Thoracic aorta (tissue), 2 donors: ENCODE measurements around the gene DLL4. TPM values are rescaled to one million over a fixed set of nuclear protein-coding genes. Genes with fewer than 3 reads are reported as not detected.
A peak's percentile ranks its signal among the peaks of the same experiment; 100 is the strongest.

Source experiments
- ATAC-seq: fragments of 150-250 bp; one replicate; pipeline ENCODE4 v1.8.0; 2017; ENCODE audit warnings: low read depth; ENCODE audit not compliant: insufficient number of reproducible peaks, low FRiP score
- DNase-seq: peaks from one replicate; pipeline ENCODE4 v3.0.0-alpha.2; 2020; ENCODE audit warnings: low spot score
- H3K27ac ChIP-seq, 2 donors: fragments of 200-600 bp; sonication (generic); 1 replicate in 1 of 2; 2 replicates in 1 of 2; pipeline ENCODE4 v1.5.1; 2016; ENCODE audit warnings: mild to moderate bottlenecking in 2 of 2, moderate library complexity in 2 of 2
- H3K27me3 ChIP-seq: fragments of 200-600 bp; sonication (generic); replicated peaks from 2 replicates; pipeline ENCODE4 v1.6.0; 2016; ENCODE audit warnings: mild to moderate bottlenecking; ENCODE audit not compliant: insufficient read depth
- H3K36me3 ChIP-seq: fragments of 200-600 bp; sonication (generic); one replicate; pipeline ENCODE4 v1.5.1; 2016
- H3K4me1 ChIP-seq, 2 donors: fragments of 200-600 bp; sonication (generic); 1 replicate in 1 of 2; 2 replicates in 1 of 2; pipeline versions ENCODE4 v1.5.1 to v1.6.0; 2016; ENCODE audit warnings: low read depth in 2 of 2, mild to moderate bottlenecking in 1 of 2; ENCODE audit not compliant: control insufficient read depth in 1 of 2
- H3K4me3 ChIP-seq: fragments of 200-600 bp; sonication (generic); 2 replicates; pipeline ENCODE4 v1.5.1; 2016; ENCODE audit warnings: mild to moderate bottlenecking
- H3K9me3 ChIP-seq: fragments of 200-600 bp; sonication (generic); 2 replicates; pipeline ENCODE4 v1.5.1; 2016
- total RNA-seq, 2 donors: library from RNA; depleted of rRNA; stranded (reverse); fragments of >200 nt; gene quantifications; one replicate each; pipeline versions ENCODE4 v1.1.0 to v1.2.3, GENCODE V29; 2016
- TF ChIP-seq, protein P1 (sequence below): fragments of 200-600 bp; sonication (generic); IDR thresholded peaks from one replicate; pipeline ENCODE4 v1.5.1; 2019; ENCODE audit warnings: antibody characterized with exemption

DLL4 gene
- total RNA-seq, 2 donors from 2014 or later, result 6.2 to 13.0 TPM

DNA sequence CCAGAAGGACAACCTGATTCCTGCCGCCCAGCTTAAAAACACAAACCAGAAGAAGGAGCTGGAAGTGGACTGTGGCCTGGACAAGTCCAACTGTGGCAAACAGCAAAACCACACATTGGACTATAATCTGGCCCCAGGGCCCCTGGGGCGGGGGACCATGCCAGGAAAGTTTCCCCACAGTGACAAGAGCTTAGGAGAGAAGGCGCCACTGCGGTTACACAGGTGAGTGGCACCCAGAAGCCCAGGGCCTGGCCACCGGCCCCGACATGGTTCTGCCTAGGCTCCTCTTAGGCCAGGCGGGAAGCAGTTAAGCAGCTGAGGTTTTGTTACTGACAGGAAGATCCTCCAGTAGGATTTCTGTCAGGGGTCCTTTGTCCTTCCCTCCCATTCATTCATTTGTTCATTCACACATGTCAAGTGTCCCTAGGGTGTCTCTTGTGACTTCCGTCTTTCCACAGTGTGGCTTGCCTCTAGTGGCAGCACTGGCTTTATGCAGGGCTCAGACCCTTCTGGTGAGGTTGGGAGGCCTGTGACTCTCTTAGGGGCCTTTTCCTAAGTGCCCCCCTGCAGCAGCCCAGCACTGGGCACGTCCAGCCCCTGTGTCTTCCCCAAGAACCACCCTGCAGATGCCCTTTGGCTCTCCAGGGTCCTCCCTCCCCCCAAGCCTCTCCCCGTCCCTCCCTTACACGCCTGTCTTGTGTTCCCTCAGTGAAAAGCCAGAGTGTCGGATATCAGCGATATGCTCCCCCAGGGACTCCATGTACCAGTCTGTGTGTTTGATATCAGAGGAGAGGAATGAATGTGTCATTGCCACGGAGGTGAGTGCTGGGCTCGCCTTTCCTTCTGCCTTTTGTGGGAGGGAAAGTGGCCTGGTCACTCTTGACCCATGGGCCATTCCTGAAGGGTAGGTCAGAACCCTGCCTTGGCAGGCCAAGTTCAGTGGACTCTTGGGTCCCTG, 7.8 kb downstream of the DLL4 start:
- Histone ChIP-seq H3K36me3 (no peaks in the 10 kb centered on the region), H3K27ac (no peak overlapping the region), H3K9me3 (no peaks in the 10 kb centered on the region), H3K27me3 (no peaks in the 10 kb centered on the region), H3K4me1 (peaks cover 11 to 26% of the 10 kb centered on the region in 2 donors), H3K4me3 (no peak overlapping the region)
- no peak for ATAC-seq
- no peak for DNase-seq
- TF ChIP-seq, protein P1, sequence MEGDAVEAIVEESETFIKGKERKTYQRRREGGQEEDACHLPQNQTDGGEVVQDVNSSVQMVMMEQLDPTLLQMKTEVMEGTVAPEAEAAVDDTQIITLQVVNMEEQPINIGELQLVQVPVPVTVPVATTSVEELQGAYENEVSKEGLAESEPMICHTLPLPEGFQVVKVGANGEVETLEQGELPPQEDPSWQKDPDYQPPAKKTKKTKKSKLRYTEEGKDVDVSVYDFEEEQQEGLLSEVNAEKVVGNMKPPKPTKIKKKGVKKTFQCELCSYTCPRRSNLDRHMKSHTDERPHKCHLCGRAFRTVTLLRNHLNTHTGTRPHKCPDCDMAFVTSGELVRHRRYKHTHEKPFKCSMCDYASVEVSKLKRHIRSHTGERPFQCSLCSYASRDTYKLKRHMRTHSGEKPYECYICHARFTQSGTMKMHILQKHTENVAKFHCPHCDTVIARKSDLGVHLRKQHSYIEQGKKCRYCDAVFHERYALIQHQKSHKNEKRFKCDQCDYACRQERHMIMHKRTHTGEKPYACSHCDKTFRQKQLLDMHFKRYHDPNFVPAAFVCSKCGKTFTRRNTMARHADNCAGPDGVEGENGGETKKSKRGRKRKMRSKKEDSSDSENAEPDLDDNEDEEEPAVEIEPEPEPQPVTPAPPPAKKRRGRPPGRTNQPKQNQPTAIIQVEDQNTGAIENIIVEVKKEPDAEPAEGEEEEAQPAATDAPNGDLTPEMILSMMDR, result peak; percentile 10

DNA sequence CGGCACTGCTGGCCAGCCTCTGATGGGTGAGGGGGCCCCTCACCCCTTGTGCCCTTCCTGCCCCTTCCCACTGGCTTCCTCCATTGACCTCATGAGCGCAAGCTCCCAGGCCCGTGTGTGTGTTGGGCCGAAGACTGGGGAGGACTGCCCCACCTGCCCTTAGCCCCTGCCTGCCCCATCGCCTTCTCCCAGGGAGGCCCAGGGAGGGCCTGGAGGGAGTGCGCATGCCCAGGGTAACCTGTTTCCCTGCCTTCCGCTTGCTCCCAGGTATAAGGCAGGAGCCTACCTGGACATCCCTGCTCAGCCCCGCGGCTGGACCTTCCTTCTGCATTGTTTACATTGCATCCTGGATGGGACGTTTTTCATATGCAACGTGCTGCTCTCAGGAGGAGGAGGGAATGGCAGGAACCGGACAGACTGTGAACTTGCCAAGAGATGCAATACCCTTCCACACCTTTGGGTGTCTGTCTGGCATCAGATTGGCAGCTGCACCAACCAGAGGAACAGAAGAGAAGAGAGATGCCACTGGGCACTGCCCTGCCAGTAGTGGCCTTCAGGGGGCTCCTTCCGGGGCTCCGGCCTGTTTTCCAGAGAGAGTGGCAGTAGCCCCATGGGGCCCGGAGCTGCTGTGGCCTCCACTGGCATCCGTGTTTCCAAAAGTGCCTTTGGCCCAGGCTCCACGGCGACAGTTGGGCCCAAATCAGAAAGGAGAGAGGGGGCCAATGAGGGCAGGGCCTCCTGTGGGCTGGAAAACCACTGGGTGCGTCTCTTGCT, 8.8 kb downstream of the DLL4 start:
- H3K27ac ChIP-seq, result no peak overlapping the region
- H3K9me3 ChIP-seq, result no peaks in the 10 kb centered on the region
- H3K27me3 ChIP-seq, result no peaks in the 10 kb centered on the region
- ATAC-seq (no peak), DNase-seq (no peak)
- TF ChIP-seq, protein P1, result peak; percentile 15
- peaks cover 14 to 36% of the 10 kb centered on the region in 2 donors for H3K4me1 ChIP-seq
- no peaks in the 10 kb centered on the region for H3K36me3 ChIP-seq
- no peak overlapping the region for H3K4me3 ChIP-seq

DNA sequence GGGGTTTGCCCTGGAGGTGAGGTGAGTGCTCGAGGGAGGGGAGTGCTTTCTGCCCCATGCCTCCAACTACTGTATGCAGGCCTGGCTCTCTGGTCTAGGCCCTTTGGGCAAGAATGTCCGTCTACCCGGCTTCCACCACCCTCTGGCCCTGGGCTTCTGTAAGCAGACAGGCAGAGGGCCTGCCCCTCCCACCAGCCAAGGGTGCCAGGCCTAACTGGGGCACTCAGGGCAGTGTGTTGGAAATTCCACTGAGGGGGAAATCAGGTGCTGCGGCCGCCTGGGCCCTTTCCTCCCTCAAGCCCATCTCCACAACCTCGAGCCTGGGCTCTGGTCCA, 9.4 kb downstream of the DLL4 start:
- H3K4me1 ChIP-seq, result peaks cover 14 to 38% of the 10 kb centered on the region in 2 donors
- no peaks in the 10 kb centered on the region for H3K36me3 ChIP-seq
- no peaks in the 10 kb centered on the region for H3K9me3 ChIP-seq
- H3K27ac ChIP-seq, result no peak overlapping the region
- TF ChIP-seq, protein P1, result no peak
- no peak for ATAC-seq
- no peaks in the 10 kb centered on the region for H3K27me3 ChIP-seq
- no peak overlapping the region for H3K4me3 ChIP-seq
- no peak for DNase-seq

DNA sequence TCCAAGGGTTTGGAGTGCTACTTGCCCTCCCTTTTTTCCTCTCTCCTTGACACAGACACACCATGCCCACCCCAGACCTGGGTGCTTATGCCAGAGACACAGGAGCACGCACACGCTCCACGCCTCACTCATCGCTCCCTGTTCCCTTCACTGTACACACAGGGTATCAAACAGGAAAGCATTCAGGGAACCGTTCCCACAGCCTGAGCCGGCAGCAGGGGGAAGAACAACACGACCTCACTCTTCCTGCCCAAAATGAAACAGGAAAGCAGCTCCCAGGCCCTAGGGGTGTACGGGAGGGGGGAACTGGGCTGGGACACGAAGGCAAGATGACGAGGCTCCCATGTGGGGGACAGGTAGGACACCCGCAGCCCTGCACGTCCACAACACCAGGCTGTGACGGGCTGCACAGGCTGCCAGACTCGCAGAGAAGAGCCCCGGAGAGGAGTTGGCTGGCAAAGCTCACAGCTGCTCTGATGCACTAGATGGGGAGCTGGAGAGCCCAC, 11.2 kb downstream of the DLL4 start:
- DNase-seq, result no peak
- ATAC-seq, result no peak
- Histone ChIP-seq H3K36me3 (no peaks in the 10 kb centered on the region), H3K4me3 (peak overlapping the region; percentile 80), H3K9me3 (no peaks in the 10 kb centered on the region), H3K27ac (peak overlapping the region; percentile 85 to 90), H3K4me1 (peaks cover 14 to 38% of the 10 kb centered on the region in 2 donors), H3K27me3 (no peaks in the 10 kb centered on the region)
- TF ChIP-seq, protein P1, result no peak

DNA sequence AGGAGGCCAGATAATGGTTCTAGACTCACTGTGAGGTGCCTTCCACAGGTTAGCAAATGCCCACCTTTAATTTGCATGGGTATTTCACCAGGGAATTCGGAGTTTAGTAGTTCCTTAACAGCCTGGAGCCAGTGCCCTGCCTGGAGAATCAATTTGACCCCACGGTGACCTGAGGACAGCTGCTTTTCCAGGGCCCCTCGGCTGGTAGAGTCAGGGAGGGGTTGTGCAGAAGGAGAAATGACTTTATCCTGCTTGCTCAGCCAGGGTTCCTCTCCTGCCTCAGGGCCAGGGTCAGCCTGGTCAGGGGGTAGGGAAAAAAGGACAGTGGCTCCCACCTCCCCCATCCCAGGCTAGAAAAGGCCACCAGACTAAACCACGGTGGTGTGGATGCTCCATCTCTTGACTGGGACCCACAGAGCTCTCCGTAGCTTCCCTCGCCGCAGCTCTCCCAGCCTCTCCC, 12.0 kb downstream of the DLL4 start:
- ATAC-seq (no peak), DNase-seq (no peak)
- Histone ChIP-seq H3K36me3 (no peaks in the 10 kb centered on the region), H3K9me3 (no peaks in the 10 kb centered on the region), H3K4me1 (peaks cover 14 to 38% of the 10 kb centered on the region in 2 donors), H3K4me3 (peak overlapping the region; percentile 80), H3K27me3 (no peaks in the 10 kb centered on the region), H3K27ac (peak overlapping the region; percentile 85 to 90)
- TF ChIP-seq, protein P1, result no peak
